ENCODE data around the gene NKX2-1.
"Not testable (repeated sequence)": the region's sequence is repeated elsewhere in the genome, so short reads cannot be mapped to it uniquely, and the experiment has no call there.

NKX2-1 gene

GRCh38 chr14:36505181-36505815 is 14.7 kb downstream of the NKX2-1 start:
- DNase-seq (ENCODE audit: low read depth), result no peak

- no peak for DNase-seq (ENCODE audit: low read depth)
Measured at GRCh38 chr14:36504771-36505175, 15.3 kb downstream of the NKX2-1 start.

GRCh38 chr14:36503771-36504741 is 16.0 kb downstream of the NKX2-1 start:
- DNase-seq (ENCODE audit: low read depth), result no peak

- DNase-seq (ENCODE audit: low read depth), result no peak
Measured at GRCh38 chr14:36502558-36503508, 17.2 kb downstream of the NKX2-1 start.

- no peak for DNase-seq (ENCODE audit: low read depth)
Measured at GRCh38 chr14:36498938-36499337, 21.1 kb downstream of the NKX2-1 start.

- no peak for DNase-seq (ENCODE audit: low read depth)
Measured at GRCh38 chr14:36496346-36496745, 23.7 kb downstream of the NKX2-1 start.

DNA sequence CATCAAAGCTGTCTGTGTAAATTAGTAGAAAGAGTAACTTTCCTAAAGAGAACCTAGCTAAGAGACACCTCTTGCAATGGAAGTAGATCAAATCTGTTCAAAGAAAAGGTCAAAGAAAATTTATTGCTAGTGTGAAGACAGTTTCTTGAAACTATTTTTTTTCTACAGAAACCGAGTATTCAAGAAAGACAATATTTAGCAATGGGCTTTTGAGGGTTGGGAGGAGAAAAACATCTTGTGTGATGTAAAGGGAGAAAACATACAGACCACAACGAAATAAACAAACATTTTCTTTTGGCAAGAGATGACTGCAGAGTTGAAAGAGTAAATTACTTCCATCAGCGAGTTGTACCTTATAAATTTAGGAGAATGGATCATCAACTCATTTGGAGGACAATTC is 24.4 kb downstream of the NKX2-1 start:
- DNase-seq (ENCODE audit: low read depth), result no peak

DNA sequence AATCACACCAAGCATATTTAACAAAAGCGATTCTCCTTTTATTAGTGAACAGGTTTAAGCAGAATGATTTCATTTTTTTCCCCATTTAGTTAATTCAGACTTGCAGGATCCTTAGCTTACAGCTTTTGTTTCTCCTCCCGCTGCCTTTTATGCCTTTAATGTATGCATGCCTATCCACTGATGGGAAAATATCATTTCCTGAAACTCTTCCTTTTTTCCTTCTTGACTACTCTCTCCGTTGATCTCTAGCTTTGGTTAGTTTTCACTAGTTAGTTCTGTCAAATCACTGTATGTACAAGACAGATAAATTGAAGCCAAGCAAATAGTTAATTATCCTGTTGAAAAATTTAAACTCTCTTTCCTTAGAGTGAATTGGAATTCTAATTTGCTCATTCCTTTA is 26.3 kb downstream of the NKX2-1 start:
- DNase-seq (ENCODE audit: low read depth), result no peak

DNA sequence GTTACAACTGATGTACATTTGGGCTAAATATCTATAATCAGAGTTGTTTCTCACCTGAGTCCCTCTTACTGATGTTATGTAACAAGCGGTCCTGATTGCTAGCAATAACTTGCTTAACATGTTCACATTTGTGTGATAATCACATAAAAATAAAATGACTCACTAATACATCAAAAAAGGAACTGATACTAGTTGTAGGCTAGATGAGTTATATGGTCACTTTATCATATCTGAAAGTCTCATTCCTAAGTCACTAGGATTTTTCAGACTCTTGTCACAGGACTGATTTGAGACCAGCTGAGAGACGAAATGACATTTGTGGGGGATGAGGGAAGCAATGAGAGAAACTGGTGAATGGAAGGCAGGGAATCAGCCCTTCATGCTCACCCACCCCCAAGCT is 34.3 kb downstream of the NKX2-1 start:
- DNase-seq (ENCODE audit: low read depth), result no peak

DNA sequence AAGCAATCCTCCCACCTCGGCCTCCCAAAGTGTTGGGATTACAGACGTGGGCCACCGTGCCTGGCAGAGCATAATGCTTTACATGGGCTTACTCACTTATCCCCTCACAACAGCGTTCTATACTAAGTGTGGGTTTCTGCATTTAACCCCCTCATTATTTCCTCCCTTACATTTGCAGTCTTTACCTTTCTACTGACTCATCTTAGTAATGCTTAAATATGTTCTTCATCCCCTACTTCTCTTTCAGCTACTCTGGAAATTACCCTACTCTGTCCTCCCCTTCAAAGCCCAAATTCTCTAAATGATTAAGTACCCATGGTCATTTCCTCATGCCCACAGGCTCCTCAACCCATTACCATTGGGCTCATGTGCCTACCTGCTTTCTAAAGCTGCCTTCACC is 40.7 kb downstream of the NKX2-1 start:
- no peak for DNase-seq (ENCODE audit: low read depth)

DNA sequence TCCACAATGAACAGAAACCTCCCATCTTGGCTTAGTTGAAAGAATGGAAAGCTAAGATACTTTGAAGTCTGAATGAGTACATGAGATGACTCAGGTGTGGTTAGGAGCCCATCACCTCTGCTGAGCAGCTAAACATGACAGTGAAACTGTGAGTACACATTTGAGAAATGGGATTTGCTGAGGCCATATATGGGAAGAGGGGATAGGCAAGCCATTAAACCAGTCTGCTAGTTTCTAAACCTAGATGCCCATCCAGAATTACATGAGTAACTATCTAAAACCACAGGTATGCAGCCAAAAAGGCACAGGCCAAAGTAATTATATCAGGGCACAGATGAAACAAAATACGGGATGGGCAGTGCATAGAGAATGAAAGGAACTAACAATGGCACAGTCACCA is 41.2 kb downstream of the NKX2-1 start:
- no peak for DNase-seq (ENCODE audit: low read depth)

- no peak for DNase-seq (ENCODE audit: low read depth)
Measured at GRCh38 chr14:36477266-36477665, 42.8 kb downstream of the NKX2-1 start.

DNA sequence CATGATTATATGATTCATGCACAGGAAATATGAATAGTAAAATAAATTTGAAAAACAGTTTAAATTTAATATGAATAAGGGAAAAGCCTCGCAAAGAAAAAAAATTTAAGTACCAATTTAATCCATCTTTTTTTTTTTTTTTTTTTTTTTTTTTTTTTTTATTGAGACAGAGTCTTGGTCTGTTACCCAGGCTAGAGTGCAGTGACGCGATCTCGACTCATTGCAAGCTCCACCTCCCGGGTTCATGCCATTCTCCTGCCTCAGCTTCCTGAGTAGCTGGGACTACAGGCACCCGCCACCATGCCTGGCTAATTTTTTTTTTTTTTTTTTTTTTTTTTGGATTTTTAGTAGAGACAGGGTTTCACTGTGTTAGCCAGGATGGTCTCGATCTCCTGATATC is 44.0 kb downstream of the NKX2-1 start:
- DNase-seq (ENCODE audit: low read depth), result not testable (repeated sequence)

- DNase-seq (ENCODE audit: low read depth), result no peak
Measured at GRCh38 chr14:36474593-36474992, 45.4 kb downstream of the NKX2-1 start.

GRCh38 chr14:36471431-36471830 is 48.6 kb downstream of the NKX2-1 start:
- no peak for DNase-seq (ENCODE audit: low read depth)

DNA sequence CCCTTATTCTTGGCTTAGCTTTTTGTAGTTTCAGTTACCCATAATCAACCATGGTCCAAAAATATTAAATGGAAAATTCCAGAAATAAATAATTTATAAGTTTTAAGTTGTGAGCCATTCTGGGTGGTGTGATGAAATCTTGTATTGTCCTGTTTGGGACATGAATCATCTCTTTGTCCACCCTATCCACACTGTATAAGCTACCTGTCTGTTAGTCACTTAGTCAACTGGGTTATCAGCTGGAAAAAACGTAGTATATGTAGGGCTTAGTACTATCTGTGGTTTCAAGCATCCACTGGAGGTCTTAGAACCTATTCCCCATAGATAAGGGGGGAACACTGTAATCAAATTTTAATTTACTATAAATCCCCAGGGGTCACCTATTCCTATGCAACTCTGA is 52.7 kb downstream of the NKX2-1 start:
- no peak for DNase-seq (ENCODE audit: low read depth)

All from activated gamma-delta T cell treated with anti-CD3 and anti-CD28 coated beads, Interleukin-2, amount 50 U/mL, for 16 hours (primary cell).